GM12878 (cell line): ENCODE data around the gene GSTM2. TPM values are rescaled to one million over a fixed set of nuclear protein-coding genes. Genes with fewer than 3 reads are reported as not detected.

Source experiments
- ATF7 ChIP-seq: fragments of 450-650 bp; IDR thresholded peaks from 2 replicates; pipeline ENCODE4 v1.6.1; 2016; ENCODE audit warnings: low read depth, mild to moderate bottlenecking
- CBX5 ChIP-seq: sonication (generic); IDR thresholded peaks from 2 replicates; pipeline ENCODE4 v1.6.1; 2016; ENCODE audit warnings: low read depth, moderate library complexity, mild to moderate bottlenecking, inconsistent platforms
- CEBPB ChIP-seq, 2 experiments: fragments of 150-350 bp in 1 of 2; IDR thresholded peaks; 2 replicates each; pipeline ENCODE4 v1.6.1; 2012 to 2014; ENCODE audit warnings: low read depth in 2 of 2, low read length in 2 of 2, borderline replicate concordance in 1 of 2, inconsistent platforms in 1 of 2
- EED ChIP-seq: sonication (generic); IDR thresholded peaks from 2 replicates; pipeline ENCODE4 v1.6.1; 2016; ENCODE audit warnings: antibody characterized with exemption, low read depth
- EP300 ChIP-seq, 2 experiments: fragments of 150-350 bp in 1 of 2; IDR thresholded peaks; 2 replicates each; pipeline ENCODE4 v1.6.1; 2011 to 2012; ENCODE audit warnings: low read depth in 2 of 2, low read length in 2 of 2, borderline replicate concordance in 1 of 2, improper control_type of control experiment in 1 of 2, inconsistent platforms in 1 of 2; ENCODE audit not compliant: control insufficient read depth in 1 of 2
- IRF4 ChIP-seq: IDR thresholded peaks from 2 replicates; pipeline ENCODE4 v1.6.1; 2011; ENCODE audit warnings: low read depth, low read length
- NBN ChIP-seq: fragments of 450-650 bp; IDR thresholded peaks from 2 replicates; pipeline ENCODE4 v1.6.1; 2016
- NFYB ChIP-seq: IDR thresholded peaks from 2 replicates; pipeline ENCODE4 v1.6.1; 2011; ENCODE audit warnings: low read depth, mild to moderate bottlenecking, low read length, improper control_type of control experiment, moderate library complexity; ENCODE audit not compliant: insufficient read depth
- POLR2A ChIP-seq: IDR thresholded peaks from 2 replicates; pipeline ENCODE4 v1.6.1; 2011; ENCODE audit warnings: low read depth, mild to moderate bottlenecking, low read length
- RAD21 ChIP-seq: IDR thresholded peaks from 2 replicates; pipeline ENCODE4 v1.6.1; 2011; ENCODE audit warnings: mild to moderate bottlenecking, low read depth, low read length, moderate library complexity; ENCODE audit not compliant: insufficient read depth
- SIN3A ChIP-seq: IDR thresholded peaks from 2 replicates; pipeline ENCODE4 v1.6.1; 2012; ENCODE audit warnings: low read depth, low read length, improper control_type of control experiment
- SMARCA5 ChIP-seq: fragments of 450-650 bp; IDR thresholded peaks from 2 replicates; pipeline ENCODE4 v1.6.1; 2017; ENCODE audit warnings: mild to moderate bottlenecking
- SRF ChIP-seq, 2 experiments: IDR thresholded peaks; 2 replicates each; pipeline ENCODE4 v1.6.1; 2011; ENCODE audit warnings: low read depth in 2 of 2, low read length in 2 of 2, mild to moderate bottlenecking in 1 of 2, moderate library complexity in 1 of 2
- SUPT20H ChIP-seq: IDR thresholded peaks from 2 replicates; pipeline ENCODE4 v1.6.1; 2011; ENCODE audit warnings: low read depth, mild to moderate bottlenecking, low read length, moderate library complexity, borderline replicate concordance; ENCODE audit not compliant: control insufficient read depth
- TCF12 ChIP-seq: IDR thresholded peaks from 2 replicates; pipeline ENCODE4 v1.6.1; 2011; ENCODE audit warnings: low read depth, mild to moderate bottlenecking, low read length
- polyA plus RNA-seq, 11 experiments: library from polyadenylated mRNA; depleted of rRNA in 4 of 11; unstranded in 6 of 11; stranded (reverse) in 5 of 11; fragments of >200 nt; fragmentation: Nextera tagmentation in 4 of 11; fragmentation: Illumina TruSeq in 1 of 11; extraction: Ambion mirVana in 4 of 11; extraction: Trizol in 1 of 11; gene quantifications; 1 replicate in 1 of 11; 2 replicates in 10 of 11; pipeline versions ENCODE4 v1.2.1 to v1.2.3, GENCODE V29; 2011 to 2016; ENCODE audit warnings: inconsistent platforms in 2 of 11, missing spikeins in 2 of 11, low read depth in 1 of 11
- total RNA-seq, 4 experiments: library from RNA; depleted of rRNA in 3 of 4; stranded (reverse); fragments of >200 nt in 3 of 4; fragmentation: Illumina TruSeq in 1 of 4; extraction: Trizol in 1 of 4; gene quantifications; 2 replicates each; pipeline versions ENCODE4 v1.2.1 to v1.2.3, GENCODE V29; 2013 to 2021
- TF ChIP-seq, protein P1 (sequence below): fragments of 450-650 bp; IDR thresholded peaks from 2 replicates; pipeline ENCODE4 v1.6.1; 2017; ENCODE audit warnings: antibody characterized with exemption, mild to moderate bottlenecking, moderate library complexity
- TF ChIP-seq, protein P2 (sequence below): fragments of 450-650 bp; formaldehyde crosslinking; IDR thresholded peaks from 2 replicates; pipeline ENCODE4 v1.4.0; 2020; ENCODE audit warnings: mild to moderate bottlenecking, moderate library complexity
- TF ChIP-seq, protein P3 (sequence below): IDR thresholded peaks from 2 replicates; pipeline ENCODE4 v1.6.1; 2012; ENCODE audit warnings: mild to moderate bottlenecking, low read depth, low read length

GSTM2 gene
- total and polyA plus RNA-seq, 10 of the 15 experiments (the other 5 are each of a cell fraction or from before 2014, with no cell fraction given), result 8.3 to 32.3 (median 20.2) TPM

DNA sequence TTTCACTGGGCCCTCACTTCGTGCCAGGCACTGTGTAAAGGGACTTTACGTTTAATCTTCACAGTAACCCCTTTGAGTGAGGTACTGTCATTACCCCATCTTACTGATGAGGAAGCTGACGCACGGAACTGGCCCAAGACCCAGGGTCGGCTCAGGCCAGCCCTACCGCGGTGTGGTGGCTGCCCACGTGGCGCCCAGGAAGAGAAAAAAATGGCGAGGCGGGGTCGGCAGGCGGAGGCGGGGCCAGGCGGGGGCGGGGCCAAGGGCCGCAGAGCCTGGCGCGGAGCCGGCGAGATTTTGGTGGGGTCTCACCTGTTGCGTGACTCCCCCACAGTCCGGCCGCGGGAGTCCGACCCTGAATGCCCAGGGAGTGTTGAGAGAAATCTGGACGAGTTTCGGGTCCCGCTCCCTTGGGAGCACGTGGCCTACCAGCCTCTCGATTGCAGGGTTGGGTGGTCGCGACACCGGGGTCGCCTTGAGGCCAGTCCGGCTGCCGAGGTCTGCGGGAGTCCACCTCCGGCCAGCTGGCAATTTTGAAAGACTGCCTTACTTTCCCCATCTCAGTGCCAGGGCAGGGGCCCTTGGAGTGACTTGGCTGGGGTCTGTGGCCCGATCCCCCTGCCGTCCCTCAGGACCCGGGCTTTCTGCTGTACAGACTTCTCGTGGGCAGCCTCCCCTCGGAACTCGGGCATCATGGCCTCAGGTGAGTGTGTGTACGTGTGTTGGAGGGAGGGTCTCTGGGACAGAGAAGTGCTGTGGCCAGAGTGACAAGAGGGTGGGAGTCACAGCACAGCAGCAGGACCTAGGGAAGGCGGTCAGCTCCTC lies 48.1 kb upstream of the GSTM2 start, which contains the start of the genes AMPD2 and GNAT2 (continued):
- TF ChIP-seq, protein P1, sequence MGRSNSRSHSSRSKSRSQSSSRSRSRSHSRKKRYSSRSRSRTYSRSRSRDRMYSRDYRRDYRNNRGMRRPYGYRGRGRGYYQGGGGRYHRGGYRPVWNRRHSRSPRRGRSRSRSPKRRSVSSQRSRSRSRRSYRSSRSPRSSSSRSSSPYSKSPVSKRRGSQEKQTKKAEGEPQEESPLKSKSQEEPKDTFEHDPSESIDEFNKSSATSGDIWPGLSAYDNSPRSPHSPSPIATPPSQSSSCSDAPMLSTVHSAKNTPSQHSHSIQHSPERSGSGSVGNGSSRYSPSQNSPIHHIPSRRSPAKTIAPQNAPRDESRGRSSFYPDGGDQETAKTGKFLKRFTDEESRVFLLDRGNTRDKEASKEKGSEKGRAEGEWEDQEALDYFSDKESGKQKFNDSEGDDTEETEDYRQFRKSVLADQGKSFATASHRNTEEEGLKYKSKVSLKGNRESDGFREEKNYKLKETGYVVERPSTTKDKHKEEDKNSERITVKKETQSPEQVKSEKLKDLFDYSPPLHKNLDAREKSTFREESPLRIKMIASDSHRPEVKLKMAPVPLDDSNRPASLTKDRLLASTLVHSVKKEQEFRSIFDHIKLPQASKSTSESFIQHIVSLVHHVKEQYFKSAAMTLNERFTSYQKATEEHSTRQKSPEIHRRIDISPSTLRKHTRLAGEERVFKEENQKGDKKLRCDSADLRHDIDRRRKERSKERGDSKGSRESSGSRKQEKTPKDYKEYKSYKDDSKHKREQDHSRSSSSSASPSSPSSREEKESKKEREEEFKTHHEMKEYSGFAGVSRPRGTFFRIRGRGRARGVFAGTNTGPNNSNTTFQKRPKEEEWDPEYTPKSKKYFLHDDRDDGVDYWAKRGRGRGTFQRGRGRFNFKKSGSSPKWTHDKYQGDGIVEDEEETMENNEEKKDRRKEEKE, result no peak
- peak; percentile 86 for TF ChIP-seq NBN
- TF ChIP-seq, protein P2, sequence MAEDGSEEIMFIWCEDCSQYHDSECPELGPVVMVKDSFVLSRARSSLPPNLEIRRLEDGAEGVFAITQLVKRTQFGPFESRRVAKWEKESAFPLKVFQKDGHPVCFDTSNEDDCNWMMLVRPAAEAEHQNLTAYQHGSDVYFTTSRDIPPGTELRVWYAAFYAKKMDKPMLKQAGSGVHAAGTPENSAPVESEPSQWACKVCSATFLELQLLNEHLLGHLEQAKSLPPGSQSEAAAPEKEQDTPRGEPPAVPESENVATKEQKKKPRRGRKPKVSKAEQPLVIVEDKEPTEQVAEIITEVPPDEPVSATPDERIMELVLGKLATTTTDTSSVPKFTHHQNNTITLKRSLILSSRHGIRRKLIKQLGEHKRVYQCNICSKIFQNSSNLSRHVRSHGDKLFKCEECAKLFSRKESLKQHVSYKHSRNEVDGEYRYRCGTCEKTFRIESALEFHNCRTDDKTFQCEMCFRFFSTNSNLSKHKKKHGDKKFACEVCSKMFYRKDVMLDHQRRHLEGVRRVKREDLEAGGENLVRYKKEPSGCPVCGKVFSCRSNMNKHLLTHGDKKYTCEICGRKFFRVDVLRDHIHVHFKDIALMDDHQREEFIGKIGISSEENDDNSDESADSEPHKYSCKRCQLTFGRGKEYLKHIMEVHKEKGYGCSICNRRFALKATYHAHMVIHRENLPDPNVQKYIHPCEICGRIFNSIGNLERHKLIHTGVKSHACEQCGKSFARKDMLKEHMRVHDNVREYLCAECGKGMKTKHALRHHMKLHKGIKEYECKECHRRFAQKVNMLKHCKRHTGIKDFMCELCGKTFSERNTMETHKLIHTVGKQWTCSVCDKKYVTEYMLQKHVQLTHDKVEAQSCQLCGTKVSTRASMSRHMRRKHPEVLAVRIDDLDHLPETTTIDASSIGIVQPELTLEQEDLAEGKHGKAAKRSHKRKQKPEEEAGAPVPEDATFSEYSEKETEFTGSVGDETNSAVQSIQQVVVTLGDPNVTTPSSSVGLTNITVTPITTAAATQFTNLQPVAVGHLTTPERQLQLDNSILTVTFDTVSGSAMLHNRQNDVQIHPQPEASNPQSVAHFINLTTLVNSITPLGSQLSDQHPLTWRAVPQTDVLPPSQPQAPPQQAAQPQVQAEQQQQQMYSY, result no peak
- TF ChIP-seq ATF7, result peak; percentile 62; the same call in 1 of the 2 replicates
- TF ChIP-seq EP300 (IDR thresholded peaks at IDR 0.05; ENCODE audit: borderline replicate concordance in 1 of 2, control insufficient read depth in 1 of 2, low read depth in 2 of 2, low read length in 2 of 2), result no peak
- no peak for TF ChIP-seq SMARCA5
- no peak; the same call in 1 of the 2 replicates for TF ChIP-seq EED
- TF ChIP-seq CBX5, result no peak
- no peak for TF ChIP-seq RAD21
- TF ChIP-seq TCF12, result 0 out of 2 replicates have a peak, but pooled peaks have one; percentile 16
- no peak for TF ChIP-seq SRF (IDR thresholded peaks at IDR 0.05; ENCODE audit: low read depth in 2 of 2, low read length in 2 of 2)
- TF ChIP-seq NFYB, result no peak
- peak; percentile 89 for TF ChIP-seq SIN3A
- no peak for TF ChIP-seq CEBPB (IDR thresholded peaks at IDR 0.05; ENCODE audit: borderline replicate concordance in 1 of 2, low read depth in 2 of 2, low read length in 2 of 2)
- TF ChIP-seq IRF4, result no peak
- TF ChIP-seq, protein P3, sequence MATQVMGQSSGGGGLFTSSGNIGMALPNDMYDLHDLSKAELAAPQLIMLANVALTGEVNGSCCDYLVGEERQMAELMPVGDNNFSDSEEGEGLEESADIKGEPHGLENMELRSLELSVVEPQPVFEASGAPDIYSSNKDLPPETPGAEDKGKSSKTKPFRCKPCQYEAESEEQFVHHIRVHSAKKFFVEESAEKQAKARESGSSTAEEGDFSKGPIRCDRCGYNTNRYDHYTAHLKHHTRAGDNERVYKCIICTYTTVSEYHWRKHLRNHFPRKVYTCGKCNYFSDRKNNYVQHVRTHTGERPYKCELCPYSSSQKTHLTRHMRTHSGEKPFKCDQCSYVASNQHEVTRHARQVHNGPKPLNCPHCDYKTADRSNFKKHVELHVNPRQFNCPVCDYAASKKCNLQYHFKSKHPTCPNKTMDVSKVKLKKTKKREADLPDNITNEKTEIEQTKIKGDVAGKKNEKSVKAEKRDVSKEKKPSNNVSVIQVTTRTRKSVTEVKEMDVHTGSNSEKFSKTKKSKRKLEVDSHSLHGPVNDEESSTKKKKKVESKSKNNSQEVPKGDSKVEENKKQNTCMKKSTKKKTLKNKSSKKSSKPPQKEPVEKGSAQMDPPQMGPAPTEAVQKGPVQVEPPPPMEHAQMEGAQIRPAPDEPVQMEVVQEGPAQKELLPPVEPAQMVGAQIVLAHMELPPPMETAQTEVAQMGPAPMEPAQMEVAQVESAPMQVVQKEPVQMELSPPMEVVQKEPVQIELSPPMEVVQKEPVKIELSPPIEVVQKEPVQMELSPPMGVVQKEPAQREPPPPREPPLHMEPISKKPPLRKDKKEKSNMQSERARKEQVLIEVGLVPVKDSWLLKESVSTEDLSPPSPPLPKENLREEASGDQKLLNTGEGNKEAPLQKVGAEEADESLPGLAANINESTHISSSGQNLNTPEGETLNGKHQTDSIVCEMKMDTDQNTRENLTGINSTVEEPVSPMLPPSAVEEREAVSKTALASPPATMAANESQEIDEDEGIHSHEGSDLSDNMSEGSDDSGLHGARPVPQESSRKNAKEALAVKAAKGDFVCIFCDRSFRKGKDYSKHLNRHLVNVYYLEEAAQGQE, result no peak
- TF ChIP-seq SUPT20H, result no peak
- TF ChIP-seq POLR2A, result peak; percentile 86
